ENCODE results near the gene ADGRE2. TPM values are rescaled to one million over a fixed set of nuclear protein-coding genes. Genes with fewer than 3 reads are reported as not detected.
"Not testable (repeated sequence)": the region's sequence is repeated elsewhere in the genome, so short reads cannot be mapped to it uniquely, and the experiment has no call there.

The ADGRE2 gene
- under 0.01 TPM for total RNA-seq

DNA sequence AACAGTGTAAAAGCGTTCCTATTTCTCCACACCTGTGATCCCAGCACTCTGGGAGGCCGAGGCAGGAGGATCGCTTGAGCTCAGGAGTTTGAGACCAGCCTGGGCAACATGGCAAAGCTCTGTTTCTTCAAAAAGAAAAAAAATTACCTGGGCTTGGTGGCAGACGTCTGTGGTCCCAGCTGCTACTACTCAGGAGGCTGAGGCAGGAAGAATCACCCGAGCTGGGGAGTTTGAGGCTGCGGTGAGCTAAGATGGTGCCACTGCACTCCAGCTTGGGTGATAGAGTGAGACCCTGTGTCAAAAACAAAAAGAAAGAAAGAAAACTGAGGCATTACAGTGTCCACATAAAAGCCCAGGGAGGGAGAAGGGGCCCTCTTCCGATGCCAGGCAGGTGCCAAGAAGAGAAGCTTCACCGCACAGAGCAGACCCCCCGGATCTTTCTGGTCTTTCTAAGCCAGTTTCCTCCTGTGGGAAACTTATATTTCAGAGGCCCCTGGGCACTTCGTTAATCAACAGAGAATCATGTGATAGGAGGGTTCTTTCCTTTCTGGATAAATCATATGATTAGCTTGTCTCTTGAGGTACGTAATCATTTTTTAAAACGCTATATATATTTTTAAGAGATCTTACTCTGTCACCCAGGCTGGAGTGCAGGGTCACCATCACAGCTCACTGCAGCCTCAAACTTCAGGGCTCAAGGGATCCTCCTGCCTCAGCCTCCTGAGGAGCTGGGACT, at the start of gene ADGRE2:
ADGRE2 (minus strand) TSS at position 451 of the 736 bp plus-strand sequence. CDS start 1,804 bp downstream, outside the sequence.
- not testable (repeated sequence) for H3K4me1 ChIP-seq (ENCODE audit: control insufficient read depth in 3 of 3, insufficient read depth in 3 of 3, low read length in 3 of 3); H3K9ac ChIP-seq (ENCODE audit: low read depth in 1 of 3, low read length in 3 of 3); H3K27ac ChIP-seq (ENCODE audit: low read depth, low read length); H3K36me3 ChIP-seq (ENCODE audit: control insufficient read depth in 3 of 3, insufficient read depth in 3 of 3, low read length in 3 of 3); H3K4me3 ChIP-seq (ENCODE audit: low read length in 3 of 3); H3K9me3 ChIP-seq (ENCODE audit: control insufficient read depth in 3 of 3, low read length in 3 of 3); H3K27me3 ChIP-seq (ENCODE audit: control insufficient read depth in 3 of 3, insufficient read depth in 3 of 3, low read length in 3 of 3)

- H3K36me3 ChIP-seq (ENCODE audit: control insufficient read depth in 3 of 3, insufficient read depth in 3 of 3, low read length in 3 of 3), result no peaks in the 10 kb centered on the region
- H3K4me1 ChIP-seq (ENCODE audit: control insufficient read depth in 3 of 3, insufficient read depth in 3 of 3, low read length in 3 of 3), result no peaks in the 10 kb centered on the region
- peaks cover 0 to 4% (median 0%) of the 10 kb centered on the region in 3 donors for H3K9me3 ChIP-seq (ENCODE audit: control insufficient read depth in 3 of 3, low read length in 3 of 3)
Measured at GRCh38 chr19:14826006-14826405, 47.6 kb upstream of the ADGRE2 start.

GRCh38 chr19:14821937-14822336, 43.6 kb upstream of the ADGRE2 start:
- H3K4me1 ChIP-seq (ENCODE audit: control insufficient read depth in 3 of 3, insufficient read depth in 3 of 3, low read length in 3 of 3), result no peaks in the 10 kb centered on the region
- no peaks in the 10 kb centered on the region for H3K36me3 ChIP-seq (ENCODE audit: control insufficient read depth in 3 of 3, insufficient read depth in 3 of 3, low read length in 3 of 3)
- H3K9me3 ChIP-seq (ENCODE audit: control insufficient read depth in 3 of 3, low read length in 3 of 3), result peaks cover 0 to 5% (median 2%) of the 10 kb centered on the region in 3 donors
- H3K27ac ChIP-seq (ENCODE audit: low read depth, low read length), result no peak overlapping the region
- no peaks in the 10 kb centered on the region for H3K27me3 ChIP-seq (ENCODE audit: control insufficient read depth in 3 of 3, insufficient read depth in 3 of 3, low read length in 3 of 3)
- H3K9ac ChIP-seq (ENCODE audit: low read depth in 1 of 3, low read length in 3 of 3), result no peak overlapping the region
- H3K4me3 ChIP-seq (ENCODE audit: low read length in 3 of 3), result no peak overlapping the region

More at GRCh38 chr19:14826006-14826405, 47.6 kb upstream of the ADGRE2 start:
- Histone ChIP-seq H3K4me3 (ENCODE audit: low read length in 3 of 3) (no peak overlapping the region), H3K9ac (ENCODE audit: low read depth in 1 of 3, low read length in 3 of 3) (no peak overlapping the region), H3K27ac (ENCODE audit: low read depth, low read length) (no peak overlapping the region), H3K27me3 (ENCODE audit: control insufficient read depth in 3 of 3, insufficient read depth in 3 of 3, low read length in 3 of 3) (no peaks in the 10 kb centered on the region)

DNA sequence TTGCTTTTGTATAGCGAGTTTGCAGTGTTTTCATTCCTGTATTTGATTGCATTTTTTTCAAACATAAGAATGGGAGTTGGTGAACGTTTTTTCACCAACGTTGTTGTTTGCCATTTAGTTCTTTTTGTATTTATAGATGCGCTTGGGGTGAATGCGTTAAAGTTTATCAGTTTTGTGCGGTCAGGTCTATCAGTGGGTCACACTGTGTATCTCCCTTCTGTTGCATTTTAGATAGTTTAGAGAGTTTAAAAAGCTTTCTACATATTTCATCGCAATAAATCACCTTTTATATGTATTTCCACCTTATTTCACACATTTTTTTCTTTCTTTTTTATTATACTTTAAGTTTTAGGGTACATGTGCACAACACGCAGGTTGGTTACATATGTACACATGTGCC, 40.2 kb upstream of the ADGRE2 start:
- no peak overlapping the region for H3K27ac ChIP-seq (ENCODE audit: low read depth, low read length)
- no peaks in the 10 kb centered on the region for H3K27me3 ChIP-seq (ENCODE audit: control insufficient read depth in 3 of 3, insufficient read depth in 3 of 3, low read length in 3 of 3)
- H3K36me3 ChIP-seq (ENCODE audit: control insufficient read depth in 3 of 3, insufficient read depth in 3 of 3, low read length in 3 of 3), result no peaks in the 10 kb centered on the region
- no peaks in the 10 kb centered on the region for H3K4me1 ChIP-seq (ENCODE audit: control insufficient read depth in 3 of 3, insufficient read depth in 3 of 3, low read length in 3 of 3)
- peaks cover 0 to 2% (median 2%) of the 10 kb centered on the region in 3 donors for H3K9me3 ChIP-seq (ENCODE audit: control insufficient read depth in 3 of 3, low read length in 3 of 3)
- H3K4me3 ChIP-seq (ENCODE audit: low read length in 3 of 3), result no peak overlapping the region
- H3K9ac ChIP-seq (ENCODE audit: low read depth in 1 of 3, low read length in 3 of 3), result no peak overlapping the region

DNA sequence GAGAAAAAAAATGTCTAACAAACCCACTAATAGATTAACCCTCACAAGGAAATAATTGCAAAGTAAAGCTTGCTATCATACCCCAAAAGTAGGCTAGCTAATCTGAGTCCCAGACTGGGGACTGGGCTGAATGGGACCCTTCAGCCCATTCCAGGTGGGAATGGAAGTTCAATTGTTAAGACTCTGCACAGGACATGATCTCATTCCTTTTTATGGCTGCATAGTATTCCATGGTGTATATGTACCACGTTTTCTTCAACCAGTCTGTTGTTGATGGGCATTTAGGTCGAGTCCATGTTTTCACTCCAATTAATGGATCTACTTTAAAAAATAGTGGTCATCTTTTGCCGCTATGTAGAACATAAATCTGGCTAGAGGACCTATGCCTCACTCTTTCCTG, 38.7 kb upstream of the ADGRE2 start:
- Histone ChIP-seq H3K36me3 (ENCODE audit: control insufficient read depth in 3 of 3, insufficient read depth in 3 of 3, low read length in 3 of 3) (no peaks in the 10 kb centered on the region), H3K27me3 (ENCODE audit: control insufficient read depth in 3 of 3, insufficient read depth in 3 of 3, low read length in 3 of 3) (no peaks in the 10 kb centered on the region), H3K9ac (ENCODE audit: low read depth in 1 of 3, low read length in 3 of 3) (no peak overlapping the region), H3K9me3 (ENCODE audit: control insufficient read depth in 3 of 3, low read length in 3 of 3) (peaks cover 0 to 2% (median 2%) of the 10 kb centered on the region in 3 donors), H3K4me3 (ENCODE audit: low read length in 3 of 3) (no peak overlapping the region), H3K27ac (ENCODE audit: low read depth, low read length) (no peak overlapping the region), H3K4me1 (ENCODE audit: control insufficient read depth in 3 of 3, insufficient read depth in 3 of 3, low read length in 3 of 3) (no peaks in the 10 kb centered on the region)

DNA sequence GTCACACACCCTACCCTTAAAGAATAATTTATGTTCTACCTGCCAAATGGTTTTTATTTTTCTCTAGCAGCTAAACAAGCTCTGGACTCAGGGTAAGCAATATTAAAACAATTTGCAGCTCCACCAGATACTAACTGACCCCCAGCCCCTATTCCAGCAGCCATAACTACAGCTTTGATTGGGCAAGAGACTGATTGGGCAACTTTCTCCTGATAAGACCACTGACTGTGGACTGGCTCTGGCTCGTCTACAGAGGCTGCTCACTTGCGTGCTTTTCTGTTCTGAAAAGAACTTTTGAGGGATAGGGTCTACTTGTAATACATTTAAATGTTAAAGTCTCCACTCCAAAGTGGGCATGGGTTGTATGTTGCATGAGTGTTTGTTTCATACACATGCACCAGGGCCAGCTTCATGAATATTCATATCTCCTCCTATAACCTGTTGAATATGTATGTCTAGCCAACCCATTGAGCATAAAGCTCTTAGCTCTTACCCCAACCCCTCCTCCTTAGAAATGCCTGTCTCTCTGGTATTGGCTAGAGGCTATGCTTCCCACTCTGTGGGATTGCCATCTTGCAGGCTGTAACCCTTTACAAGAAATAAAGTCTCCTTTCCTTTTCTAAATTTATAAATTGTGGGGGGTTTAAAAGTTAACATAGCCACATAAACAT, 36.8 kb upstream of the ADGRE2 start:
- Histone ChIP-seq H3K4me3 (ENCODE audit: low read length in 3 of 3) (no peak overlapping the region), H3K9me3 (ENCODE audit: control insufficient read depth in 3 of 3, low read length in 3 of 3) (peaks cover 0 to 2% (median 2%) of the 10 kb centered on the region in 3 donors), H3K36me3 (ENCODE audit: control insufficient read depth in 3 of 3, insufficient read depth in 3 of 3, low read length in 3 of 3) (no peaks in the 10 kb centered on the region), H3K27ac (ENCODE audit: low read depth, low read length) (no peak overlapping the region), H3K4me1 (ENCODE audit: control insufficient read depth in 3 of 3, insufficient read depth in 3 of 3, low read length in 3 of 3) (no peaks in the 10 kb centered on the region), H3K9ac (ENCODE audit: low read depth in 1 of 3, low read length in 3 of 3) (no peak overlapping the region), H3K27me3 (ENCODE audit: control insufficient read depth in 3 of 3, insufficient read depth in 3 of 3, low read length in 3 of 3) (no peaks in the 10 kb centered on the region)

GRCh38 chr19:14809272-14810057, 31.1 kb upstream of the ADGRE2 start:
- Histone ChIP-seq H3K27me3 (ENCODE audit: control insufficient read depth in 3 of 3, insufficient read depth in 3 of 3, low read length in 3 of 3) (no peaks in the 10 kb centered on the region), H3K36me3 (ENCODE audit: control insufficient read depth in 3 of 3, insufficient read depth in 3 of 3, low read length in 3 of 3) (no peaks in the 10 kb centered on the region), H3K27ac (ENCODE audit: low read depth, low read length) (peak overlapping the region; percentile 12), H3K4me3 (ENCODE audit: low read length in 3 of 3) (no peak overlapping the region), H3K4me1 (ENCODE audit: control insufficient read depth in 3 of 3, insufficient read depth in 3 of 3, low read length in 3 of 3) (no peaks in the 10 kb centered on the region), H3K9me3 (ENCODE audit: control insufficient read depth in 3 of 3, low read length in 3 of 3) (no peaks in the 10 kb centered on the region), H3K9ac (ENCODE audit: low read depth in 1 of 3, low read length in 3 of 3) (no peak overlapping the region)

GRCh38 chr19:14804765-14805164, 26.4 kb upstream of the ADGRE2 start:
- no peak overlapping the region for H3K27ac ChIP-seq (ENCODE audit: low read depth, low read length)
- no peaks in the 10 kb centered on the region for H3K27me3 ChIP-seq (ENCODE audit: control insufficient read depth in 3 of 3, insufficient read depth in 3 of 3, low read length in 3 of 3)
- H3K4me3 ChIP-seq (ENCODE audit: low read length in 3 of 3), result no peak overlapping the region
- no peaks in the 10 kb centered on the region for H3K9me3 ChIP-seq (ENCODE audit: control insufficient read depth in 3 of 3, low read length in 3 of 3)
- H3K4me1 ChIP-seq (ENCODE audit: control insufficient read depth in 3 of 3, insufficient read depth in 3 of 3, low read length in 3 of 3), result no peaks in the 10 kb centered on the region
- H3K36me3 ChIP-seq (ENCODE audit: control insufficient read depth in 3 of 3, insufficient read depth in 3 of 3, low read length in 3 of 3), result no peaks in the 10 kb centered on the region
- H3K9ac ChIP-seq (ENCODE audit: low read depth in 1 of 3, low read length in 3 of 3), result no peak overlapping the region

- H3K9me3 ChIP-seq (ENCODE audit: control insufficient read depth in 3 of 3, low read length in 3 of 3), result peaks cover 0 to 3% (median 0%) of the 10 kb centered on the region in 3 donors
- H3K4me1 ChIP-seq (ENCODE audit: control insufficient read depth in 3 of 3, insufficient read depth in 3 of 3, low read length in 3 of 3), result no peaks in the 10 kb centered on the region
- no peaks in the 10 kb centered on the region for H3K36me3 ChIP-seq (ENCODE audit: control insufficient read depth in 3 of 3, insufficient read depth in 3 of 3, low read length in 3 of 3)
- H3K27ac ChIP-seq (ENCODE audit: low read depth, low read length), result no peak overlapping the region
- H3K9ac ChIP-seq (ENCODE audit: low read depth in 1 of 3, low read length in 3 of 3), result no peak overlapping the region
- no peak overlapping the region for H3K4me3 ChIP-seq (ENCODE audit: low read length in 3 of 3)
- no peaks in the 10 kb centered on the region for H3K27me3 ChIP-seq (ENCODE audit: control insufficient read depth in 3 of 3, insufficient read depth in 3 of 3, low read length in 3 of 3)
Measured at GRCh38 chr19:14798760-14799159, 20.4 kb upstream of the ADGRE2 start.

GRCh38 chr19:14796021-14796420, 17.7 kb upstream of the ADGRE2 start:
- no peak overlapping the region for H3K4me3 ChIP-seq (ENCODE audit: low read length in 3 of 3)
- H3K9ac ChIP-seq (ENCODE audit: low read depth in 1 of 3, low read length in 3 of 3), result no peak overlapping the region
- H3K27ac ChIP-seq (ENCODE audit: low read depth, low read length), result no peak overlapping the region
- H3K27me3 ChIP-seq (ENCODE audit: control insufficient read depth in 3 of 3, insufficient read depth in 3 of 3, low read length in 3 of 3), result no peaks in the 10 kb centered on the region
- H3K4me1 ChIP-seq (ENCODE audit: control insufficient read depth in 3 of 3, insufficient read depth in 3 of 3, low read length in 3 of 3), result no peaks in the 10 kb centered on the region
- H3K36me3 ChIP-seq (ENCODE audit: control insufficient read depth in 3 of 3, insufficient read depth in 3 of 3, low read length in 3 of 3), result no peaks in the 10 kb centered on the region
- H3K9me3 ChIP-seq (ENCODE audit: control insufficient read depth in 3 of 3, low read length in 3 of 3), result peaks cover 0 to 3% (median 0%) of the 10 kb centered on the region in 3 donors
